Colon (tissue), 2 donors: ENCODE data around the gene BBS9.
"Not testable (repeated sequence)": the region's sequence is repeated elsewhere in the genome, so short reads cannot be mapped to it uniquely, and the experiment has no call there.

ENCODE experiments used
- FAIRE-seq: peaks from 2 replicates; lab custom pipeline; 2012; peaks lifted over from hg19 to GRCh38; lab: Jason Lieb, UNC
- donor health status: control.
- donor health status: control.

BBS9 gene

GRCh38 chr7:33286501-33286900, 157.1 kb downstream of the BBS9 start:
- FAIRE-seq = no peak

DNA sequence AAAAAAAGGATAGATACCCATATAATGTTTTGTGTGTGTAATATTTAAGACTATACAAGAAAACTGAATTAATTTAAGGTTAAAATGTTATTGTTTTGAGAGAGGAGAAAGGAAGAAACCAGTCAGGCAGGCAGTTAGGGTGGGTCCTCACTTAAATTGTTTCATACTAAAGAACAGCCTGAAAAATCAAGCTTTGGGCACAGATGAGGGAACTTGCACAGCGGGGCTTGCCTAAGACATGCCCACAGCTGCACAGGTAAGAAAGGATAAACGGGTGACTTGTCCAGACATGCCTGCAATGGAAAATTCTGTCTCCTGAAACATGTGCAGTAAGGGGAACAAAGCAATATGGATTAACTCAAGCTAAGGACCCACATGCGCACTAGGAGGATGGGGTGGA, 158.4 kb downstream of the BBS9 start:
- no peak for FAIRE-seq

- no peak for FAIRE-seq
Measured at GRCh38 chr7:33298848-33299247, 169.5 kb downstream of the BBS9 start.

- FAIRE-seq = peak; percentile 86
Measured at GRCh38 chr7:33299425-33299824, 170.1 kb downstream of the BBS9 start.

DNA sequence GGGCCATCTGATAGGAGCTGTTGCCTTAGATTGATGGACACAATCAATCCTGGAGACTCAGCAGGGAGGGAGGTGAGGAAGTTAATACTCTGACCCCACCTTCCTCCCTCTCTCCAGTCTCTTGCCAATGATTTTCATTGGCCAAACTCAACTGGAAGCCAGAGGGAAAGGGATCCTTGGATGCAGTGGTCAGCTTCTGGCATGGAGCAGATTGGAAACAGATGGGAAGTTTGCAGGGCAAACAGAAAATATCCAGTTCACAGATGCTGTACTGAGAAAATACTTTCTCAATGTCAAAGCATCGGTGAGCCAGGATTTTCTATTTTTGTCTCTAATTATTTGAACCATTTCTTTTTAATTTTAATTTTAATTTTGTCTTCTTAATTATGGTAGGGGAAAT, 170.8 kb downstream of the BBS9 start:
- FAIRE-seq = no peak

DNA sequence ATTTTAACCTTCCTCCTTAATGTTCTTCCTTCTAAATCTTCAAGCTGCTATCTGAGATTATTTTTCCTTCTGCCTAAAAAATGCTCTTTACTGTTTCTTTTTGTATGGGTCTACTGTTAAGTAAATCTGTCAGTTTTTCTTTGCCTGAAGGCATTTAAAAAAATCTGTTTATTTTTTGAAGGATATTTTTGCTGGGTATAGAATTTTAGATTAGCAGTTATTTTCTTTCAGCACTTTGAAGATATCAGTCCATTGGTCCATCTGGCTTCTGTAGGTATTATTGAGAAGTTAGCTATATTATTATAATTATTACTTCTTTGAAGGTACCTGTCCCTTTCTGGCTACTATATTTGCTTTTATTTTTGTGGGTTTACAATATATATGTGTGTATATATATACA, 171.4 kb downstream of the BBS9 start:
- FAIRE-seq = no peak

DNA sequence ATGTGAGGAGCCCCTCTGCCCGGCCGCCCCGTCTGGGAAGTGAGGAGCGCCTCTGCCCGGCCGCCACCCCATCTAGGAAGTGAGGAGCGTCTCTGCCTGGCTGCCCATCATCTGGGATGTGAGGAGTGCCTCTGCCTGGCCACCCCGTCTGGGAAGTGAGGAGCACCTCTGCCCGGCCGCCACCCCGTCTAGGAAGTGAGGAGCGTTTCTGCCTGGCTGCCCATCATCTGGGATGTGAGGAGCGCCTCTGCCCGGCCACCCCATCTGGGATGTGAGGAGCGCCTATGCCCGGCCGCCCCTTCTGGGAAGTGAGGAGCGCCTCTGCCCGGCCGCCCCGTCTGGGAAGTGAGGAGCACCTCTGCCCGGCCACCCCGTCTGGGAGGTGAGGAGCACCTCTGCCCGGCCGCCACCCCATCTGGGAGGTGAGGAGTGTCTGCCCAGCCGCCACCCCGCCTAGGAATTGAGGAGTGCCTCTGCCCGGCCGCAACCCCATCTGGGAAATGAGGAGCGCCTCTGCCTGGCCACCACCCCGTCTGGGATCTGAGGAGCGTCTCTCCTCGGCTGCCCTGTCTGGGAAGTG, 174.7 kb downstream of the BBS9 start:
- FAIRE-seq = not testable (repeated sequence)

DNA sequence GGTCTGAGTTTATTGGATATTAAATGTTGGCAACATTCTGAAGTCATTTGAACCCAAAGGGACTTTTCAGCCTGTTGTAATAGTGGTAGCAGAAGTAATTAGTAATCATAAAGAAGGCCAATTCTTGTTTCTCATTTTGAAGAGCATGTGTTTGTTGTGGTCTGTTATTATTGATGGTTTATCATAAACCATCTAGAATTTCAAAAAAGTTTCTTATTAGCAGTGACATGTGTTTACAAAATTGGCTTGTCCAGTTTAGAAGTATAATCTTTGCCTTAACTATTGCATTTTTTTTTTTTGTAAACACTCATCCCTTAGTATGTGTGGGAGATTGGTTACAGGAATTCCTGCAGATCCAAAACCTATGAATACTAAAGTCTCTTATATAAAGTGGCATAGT, 177.8 kb downstream of the BBS9 start:
- no peak for FAIRE-seq

GRCh38 chr7:33310546-33310945, 181.2 kb downstream of the BBS9 start:
- FAIRE-seq = no peak

- no peak for FAIRE-seq
Measured at GRCh38 chr7:33325754-33326484, 196.6 kb downstream of the BBS9 start.

DNA sequence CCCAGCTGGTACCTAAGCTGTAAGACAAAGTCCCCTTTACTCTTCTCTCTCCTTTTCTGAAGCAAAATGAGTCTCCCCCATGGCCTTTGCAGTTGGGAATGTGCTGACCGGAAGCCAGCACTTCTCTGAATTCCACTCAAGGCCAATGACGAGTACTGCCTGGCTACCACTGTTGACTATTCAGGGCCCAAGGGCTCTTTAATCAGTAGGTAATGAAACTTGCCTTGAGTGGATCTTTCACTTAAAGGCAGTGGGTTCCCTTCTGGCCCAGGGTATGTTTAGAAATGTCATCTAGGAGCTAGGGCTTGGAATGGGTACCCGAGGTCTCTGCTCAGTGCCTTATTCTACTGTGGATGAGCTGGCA, 197.1 kb downstream of the BBS9 start:
- no peak for FAIRE-seq

GRCh38 chr7:33327427-33327826, 198.1 kb downstream of the BBS9 start:
- FAIRE-seq = no peak

DNA sequence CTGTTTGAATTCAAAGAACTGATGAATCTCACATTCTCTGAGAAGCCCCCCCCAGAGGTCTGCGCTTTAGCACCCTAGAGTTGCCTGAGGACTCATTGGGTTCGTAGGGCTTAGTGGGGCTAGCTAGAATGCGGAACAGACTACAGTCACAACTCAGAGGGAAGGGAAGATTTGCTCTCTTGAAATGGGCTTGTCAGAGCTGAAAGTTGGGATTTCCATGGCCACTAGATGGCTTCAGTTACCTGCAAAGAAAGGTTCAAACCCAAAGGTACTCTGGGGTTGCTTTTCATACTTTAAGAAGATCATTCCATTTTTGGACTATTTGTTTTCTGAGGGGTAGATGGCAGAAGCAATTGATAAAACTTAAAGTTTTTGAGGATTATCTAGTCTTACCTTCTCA, 205.0 kb downstream of the BBS9 start:
- no peak for FAIRE-seq

DNA sequence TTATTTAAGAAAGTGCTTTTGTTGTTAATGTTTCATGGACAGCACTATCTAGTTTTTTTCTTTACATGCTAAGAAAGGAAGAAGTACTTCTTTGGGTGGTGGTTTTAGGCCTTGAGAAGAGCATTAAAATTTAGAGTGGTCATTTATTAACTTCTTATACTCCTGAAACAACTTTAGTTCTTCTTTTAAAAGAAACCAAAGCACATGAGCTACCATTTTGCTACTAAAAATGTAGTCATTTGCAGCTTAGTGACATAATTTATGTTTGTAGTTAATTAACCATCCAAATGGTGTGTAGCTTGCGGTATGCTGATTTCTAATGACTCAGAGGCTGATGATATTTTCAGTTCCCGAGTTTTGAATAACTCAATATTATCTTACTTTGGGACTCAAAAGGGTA, 207.5 kb downstream of the BBS9 start:
- no peak for FAIRE-seq

- no peak for FAIRE-seq
Measured at GRCh38 chr7:33339074-33339790, 209.9 kb downstream of the BBS9 start.

- FAIRE-seq = no peak
Measured at GRCh38 chr7:33346055-33346454, 216.7 kb downstream of the BBS9 start.

- no peak for FAIRE-seq
Measured at GRCh38 chr7:33350577-33350976, 221.2 kb downstream of the BBS9 start.

- no peak for FAIRE-seq
Measured at GRCh38 chr7:33351709-33352108, 222.3 kb downstream of the BBS9 start.

DNA sequence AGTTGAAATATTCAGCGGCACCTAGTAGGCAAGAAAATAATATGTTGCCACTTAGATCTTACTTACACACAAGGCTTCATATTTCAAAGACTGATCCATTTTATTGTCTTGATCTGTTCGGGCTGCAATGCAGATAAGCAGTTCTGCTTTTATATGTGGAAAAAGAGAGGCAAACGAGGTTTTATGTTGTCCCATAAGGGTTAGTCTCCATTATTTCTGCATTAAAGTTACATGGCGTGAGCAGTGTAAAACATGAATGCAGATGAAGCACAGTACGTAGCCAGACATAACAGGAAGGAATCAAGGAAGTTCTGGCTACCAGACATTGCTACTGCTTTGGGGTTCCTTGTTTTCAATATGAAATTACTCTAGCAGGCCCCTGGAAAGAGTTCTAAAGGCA, 224.8 kb downstream of the BBS9 start:
- FAIRE-seq = no peak

DNA sequence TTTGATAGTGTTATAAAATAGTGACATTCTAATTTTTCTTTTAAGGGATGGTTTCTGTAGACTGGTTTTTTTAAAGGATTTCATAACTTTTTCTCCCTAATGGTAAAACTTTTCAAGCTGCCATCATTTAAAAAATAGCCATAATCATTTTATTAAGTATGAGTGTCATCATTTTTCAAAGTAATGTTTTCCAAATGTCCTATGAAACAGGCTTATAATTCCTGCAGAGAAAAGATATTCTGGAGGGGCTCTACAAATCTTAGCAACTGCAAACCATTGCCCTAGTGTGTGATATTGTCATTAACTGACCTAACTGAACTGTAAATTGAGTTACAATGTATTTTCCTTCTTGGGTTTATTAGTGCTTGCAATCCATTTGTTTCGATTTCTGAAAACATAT, 226.0 kb downstream of the BBS9 start:
- no peak for FAIRE-seq

- no peak for FAIRE-seq
Measured at GRCh38 chr7:33356336-33356735, 227.0 kb downstream of the BBS9 start.

- FAIRE-seq = no peak
Measured at GRCh38 chr7:33357846-33358245, 228.5 kb downstream of the BBS9 start.

DNA sequence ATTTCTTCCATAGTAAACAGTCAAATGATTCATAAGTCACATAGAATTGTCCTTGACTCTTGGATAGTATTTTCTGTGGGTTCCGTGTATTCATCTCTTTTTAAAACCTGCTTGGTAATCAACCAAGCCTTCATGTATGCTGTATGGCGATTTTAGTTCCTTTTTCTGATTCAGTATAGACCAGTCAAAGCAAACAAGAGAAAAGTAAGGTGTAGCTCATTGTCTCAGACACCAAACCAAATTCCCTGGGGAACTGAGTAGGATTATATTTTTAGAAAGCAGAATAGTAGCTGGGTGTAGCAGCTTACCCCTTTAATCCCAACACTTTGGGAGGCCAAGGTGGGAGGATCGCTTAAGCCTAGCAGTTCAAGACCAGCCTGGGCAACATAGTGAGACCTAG, 240.5 kb downstream of the BBS9 start:
- FAIRE-seq = no peak

DNA sequence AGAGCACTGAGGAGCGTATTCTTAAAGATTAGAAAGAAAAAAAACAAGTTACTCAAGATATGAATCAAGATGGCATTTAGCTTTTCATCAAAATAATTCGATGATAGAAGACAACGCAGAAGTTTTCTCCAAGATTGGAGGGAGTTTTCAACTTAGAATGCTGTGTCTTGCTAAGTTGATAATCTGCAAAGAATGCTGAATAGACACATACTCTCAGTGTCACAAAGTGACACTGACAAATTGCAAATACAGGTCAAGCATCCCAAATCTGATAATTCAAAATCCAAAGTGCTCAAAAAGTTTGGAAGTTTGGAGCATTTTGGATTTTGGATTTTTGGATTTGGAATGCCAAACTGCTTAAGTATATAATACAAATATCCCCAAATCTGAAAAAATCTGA, 243.8 kb downstream of the BBS9 start:
- FAIRE-seq = no peak
